DND-41 (cell line): Measurements from ENCODE around the gene PDE3B.
"Not testable (repeated sequence)": the region's sequence is repeated elsewhere in the genome, so short reads cannot be mapped to it uniquely, and the experiment has no call there.

Experiments
- EZH2 ChIP-seq: IDR thresholded peaks from 3 replicates; pipeline ENCODE4 v1.6.1; 2012; ENCODE audit warnings: borderline replicate concordance, low read depth, mild to moderate bottlenecking, moderate library complexity, low read length, inconsistent platforms; ENCODE audit not compliant: severe bottlenecking
- TF ChIP-seq, protein P1 (sequence below): IDR thresholded peaks from 2 replicates; pipeline ENCODE4 v1.5.1; 2012; ENCODE audit warnings: borderline replicate concordance, low read length, moderate library complexity, mild to moderate bottlenecking; ENCODE audit not compliant: poor library complexity, severe bottlenecking; ENCODE audit errors: extremely low read depth

DNA sequence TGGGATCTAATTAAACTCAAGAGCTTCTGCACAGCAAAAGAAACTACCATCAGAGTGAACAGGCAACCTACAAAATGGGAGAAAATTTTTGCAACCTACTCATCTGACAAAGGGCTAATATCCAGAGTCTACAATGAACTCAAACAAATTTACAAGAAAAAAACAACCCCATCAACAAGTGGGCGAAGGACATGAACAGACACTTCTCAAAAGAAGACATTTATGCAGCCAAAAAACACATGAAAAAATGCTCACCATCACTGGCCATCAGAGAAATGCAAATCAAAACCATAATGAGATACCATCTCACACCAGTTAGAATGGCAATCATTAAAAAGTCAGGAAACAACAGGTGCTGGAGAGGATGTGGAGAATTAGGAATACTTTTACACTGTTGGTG is 240.1 kb downstream of the PDE3B start:
- TF ChIP-seq, protein P1, sequence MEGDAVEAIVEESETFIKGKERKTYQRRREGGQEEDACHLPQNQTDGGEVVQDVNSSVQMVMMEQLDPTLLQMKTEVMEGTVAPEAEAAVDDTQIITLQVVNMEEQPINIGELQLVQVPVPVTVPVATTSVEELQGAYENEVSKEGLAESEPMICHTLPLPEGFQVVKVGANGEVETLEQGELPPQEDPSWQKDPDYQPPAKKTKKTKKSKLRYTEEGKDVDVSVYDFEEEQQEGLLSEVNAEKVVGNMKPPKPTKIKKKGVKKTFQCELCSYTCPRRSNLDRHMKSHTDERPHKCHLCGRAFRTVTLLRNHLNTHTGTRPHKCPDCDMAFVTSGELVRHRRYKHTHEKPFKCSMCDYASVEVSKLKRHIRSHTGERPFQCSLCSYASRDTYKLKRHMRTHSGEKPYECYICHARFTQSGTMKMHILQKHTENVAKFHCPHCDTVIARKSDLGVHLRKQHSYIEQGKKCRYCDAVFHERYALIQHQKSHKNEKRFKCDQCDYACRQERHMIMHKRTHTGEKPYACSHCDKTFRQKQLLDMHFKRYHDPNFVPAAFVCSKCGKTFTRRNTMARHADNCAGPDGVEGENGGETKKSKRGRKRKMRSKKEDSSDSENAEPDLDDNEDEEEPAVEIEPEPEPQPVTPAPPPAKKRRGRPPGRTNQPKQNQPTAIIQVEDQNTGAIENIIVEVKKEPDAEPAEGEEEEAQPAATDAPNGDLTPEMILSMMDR: not testable (repeated sequence)
- TF ChIP-seq EZH2: not testable (repeated sequence)
